ENCODE results near the gene DPF3. TPM values are rescaled to one million over a fixed set of nuclear protein-coding genes. Genes with fewer than 3 reads are reported as not detected.

DPF3 gene
- total RNA-seq, 1 experiment from 2014 or later: not detected

- CTCF ChIA-PET: no interaction called here
- Histone ChIP-seq H3K4me3 (no peak overlapping the region), H3K4me1 (replicated peaks; ENCODE audit: insufficient read depth) (no peaks in the 10 kb centered on the region), H3K4me2 (no peak overlapping the region), H3K27me3 (ENCODE audit: insufficient read depth, low read depth) (peaks cover 88% of the 10 kb centered on the region), H3K27ac (no peak overlapping the region), H2AFZ (no peak overlapping the region), H3F3A (ENCODE audit: insufficient read depth, low read depth) (no peaks in the 10 kb centered on the region), H4K20me1 (ENCODE audit: insufficient read depth) (no peaks in the 10 kb centered on the region), H3K9me3 (ENCODE audit: insufficient read depth, low read depth) (no peaks in the 10 kb centered on the region), H3K79me2 (ENCODE audit: low read depth) (no peaks in the 10 kb centered on the region), H3K36me3 (ENCODE audit: low read depth) (no peaks in the 10 kb centered on the region), H3K9me2 (ENCODE audit: insufficient read depth) (no peaks in the 10 kb centered on the region)
- POLR2A ChIA-PET (ENCODE audit: unreplicated experiment): no interaction called here
- no peak for TF ChIP-seq EZH2 (IDR thresholded peaks at IDR 0.05; ENCODE audit: low read depth)
- no peak for TF ChIP-seq CTCF (conservative IDR thresholded peaks at IDR 0.05)
- no peak for DNase-seq
- no TSS peak for BruUV-seq (replicated peaks)
- intact Hi-C loops (cut with micrococcal nuclease; ENCODE audit: unreplicated experiment): no loop called here
Observed at GRCh38 chr14:72597252-72598233, 296.4 kb downstream of the DPF3 start.

GRCh38 chr14:72595152-72595862, 298.6 kb downstream of the DPF3 start:
- Histone ChIP-seq H3K27me3 (ENCODE audit: insufficient read depth, low read depth) (peaks cover 78% of the 10 kb centered on the region), H3F3A (ENCODE audit: insufficient read depth, low read depth) (no peaks in the 10 kb centered on the region), H2AFZ (no peak overlapping the region), H3K27ac (no peak overlapping the region), H3K4me1 (replicated peaks; ENCODE audit: insufficient read depth) (no peaks in the 10 kb centered on the region), H3K36me3 (ENCODE audit: low read depth) (no peaks in the 10 kb centered on the region), H3K4me3 (no peak overlapping the region), H3K9me3 (ENCODE audit: insufficient read depth, low read depth) (no peaks in the 10 kb centered on the region), H3K4me2 (no peak overlapping the region), H3K9me2 (ENCODE audit: insufficient read depth) (no peaks in the 10 kb centered on the region), H4K20me1 (ENCODE audit: insufficient read depth) (no peaks in the 10 kb centered on the region), H3K79me2 (ENCODE audit: low read depth) (no peaks in the 10 kb centered on the region)
- intact Hi-C loops (cut with micrococcal nuclease; ENCODE audit: unreplicated experiment): no loop called here
- no peak for DNase-seq
- POLR2A ChIA-PET (ENCODE audit: unreplicated experiment): no interaction called here
- no TSS peak for BruUV-seq (replicated peaks)
- CTCF ChIA-PET: no interaction called here
- TF ChIP-seq EZH2 (IDR thresholded peaks at IDR 0.05; ENCODE audit: low read depth) (no peak), CTCF (conservative IDR thresholded peaks at IDR 0.05) (no peak)

DNA sequence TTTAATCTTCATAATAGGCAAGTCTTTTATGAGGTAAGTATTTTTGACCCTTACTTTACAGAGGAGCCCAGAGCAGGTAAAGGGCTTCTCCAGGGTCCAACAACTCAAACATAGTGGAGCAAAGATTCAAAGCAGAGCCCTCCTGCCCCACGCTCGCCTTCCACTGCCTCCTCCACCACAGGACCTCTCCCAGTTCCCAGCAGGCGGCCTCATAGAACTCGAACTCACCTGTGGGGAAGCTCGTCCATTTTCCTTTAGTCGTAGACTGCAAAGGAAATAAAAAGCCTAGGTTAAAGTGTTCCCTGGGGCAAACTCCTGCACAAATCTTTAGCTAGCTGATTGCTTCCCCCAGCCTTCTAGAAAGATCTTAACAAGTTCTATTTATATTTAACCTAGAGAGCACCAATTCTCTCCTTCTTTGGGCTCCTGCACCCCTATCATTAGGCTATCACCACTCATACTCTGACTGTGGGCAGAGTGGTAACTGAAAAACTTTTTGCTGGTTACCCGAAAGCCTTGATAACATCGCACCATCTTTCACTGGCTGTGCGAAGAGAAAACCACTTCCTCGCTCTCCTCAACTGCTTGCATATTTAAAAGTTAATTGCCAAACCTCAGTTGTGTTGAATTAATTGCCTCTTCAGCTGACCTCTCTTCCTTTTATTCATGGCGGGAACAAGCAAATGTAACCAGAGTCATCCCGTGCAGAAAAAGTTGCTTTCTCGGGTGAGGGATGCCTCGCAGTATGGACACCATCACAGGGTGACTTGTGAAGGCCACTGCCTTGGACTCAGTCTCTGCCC, 299.6 kb downstream of the DPF3 start:
- Histone ChIP-seq H3K9me2 (ENCODE audit: insufficient read depth) (no peaks in the 10 kb centered on the region), H3K4me2 (no peak overlapping the region), H3K36me3 (ENCODE audit: low read depth) (no peaks in the 10 kb centered on the region), H3K27ac (no peak overlapping the region), H3K4me3 (no peak overlapping the region), H3K27me3 (ENCODE audit: insufficient read depth, low read depth) (peaks cover 75% of the 10 kb centered on the region), H4K20me1 (ENCODE audit: insufficient read depth) (no peaks in the 10 kb centered on the region), H2AFZ (no peak overlapping the region), H3K9me3 (ENCODE audit: insufficient read depth, low read depth) (no peaks in the 10 kb centered on the region), H3F3A (ENCODE audit: insufficient read depth, low read depth) (no peaks in the 10 kb centered on the region), H3K79me2 (ENCODE audit: low read depth) (no peaks in the 10 kb centered on the region), H3K4me1 (replicated peaks; ENCODE audit: insufficient read depth) (no peaks in the 10 kb centered on the region)
- BruUV-seq (replicated peaks): no TSS peak
- intact Hi-C loops (cut with micrococcal nuclease; ENCODE audit: unreplicated experiment): no loop called here
- ChIA-PET POLR2A (ENCODE audit: unreplicated experiment) (no interaction called here), CTCF (no interaction called here)
- TF ChIP-seq CTCF (conservative IDR thresholded peaks at IDR 0.05) (no peak), EZH2 (IDR thresholded peaks at IDR 0.05; ENCODE audit: low read depth) (no peak)
- DNase-seq: no peak
